Measurements from ENCODE around the gene OPCML. TPM values are rescaled to one million over a fixed set of nuclear protein-coding genes. Genes with fewer than 3 reads are reported as not detected.

Gene OPCML
- total RNA-seq, 1 donor from 2014 or later: under 0.01 TPM

- Histone ChIP-seq H3K9ac (ENCODE audit: low read depth in 1 of 3, low read length in 3 of 3) (no peak overlapping the region), H3K4me1 (ENCODE audit: control insufficient read depth in 3 of 3, insufficient read depth in 3 of 3, low read length in 3 of 3) (peaks cover 0 to under 1% (median 0%) of the 10 kb centered on the region in 3 donors), H3K9me3 (ENCODE audit: control insufficient read depth in 3 of 3, low read length in 3 of 3) (no peaks in the 10 kb centered on the region), H3K4me3 (ENCODE audit: low read length in 3 of 3) (no peak overlapping the region), H3K36me3 (ENCODE audit: control insufficient read depth in 3 of 3, insufficient read depth in 3 of 3, low read length in 3 of 3) (no peaks in the 10 kb centered on the region), H3K27ac (ENCODE audit: low read depth, low read length) (no peak overlapping the region), H3K27me3 (ENCODE audit: control insufficient read depth in 3 of 3, insufficient read depth in 3 of 3, low read length in 3 of 3) (peaks cover 0 to 4% (median 0%) of the 10 kb centered on the region in 3 donors)
Observed at GRCh38 chr11:133559833-133560471, 27.7 kb upstream of the OPCML start.

DNA sequence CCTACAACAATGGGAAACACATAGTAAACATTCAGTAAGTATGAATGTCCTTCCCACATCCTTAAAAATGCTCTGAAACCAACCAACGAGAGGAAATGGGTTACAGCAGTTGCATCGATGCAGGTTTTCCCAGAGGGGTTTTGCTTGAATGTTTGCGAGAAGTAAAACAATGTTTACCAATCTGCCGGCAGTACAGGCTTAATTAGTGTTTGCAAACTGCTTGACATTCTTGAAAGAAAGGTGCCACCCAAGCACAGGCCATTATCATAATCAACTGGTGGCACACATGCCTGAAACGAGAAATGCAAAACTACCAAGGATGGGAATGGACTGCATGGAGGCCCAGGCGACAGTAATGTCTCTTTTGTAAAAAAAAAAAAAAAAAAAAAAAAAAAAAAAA is 27.1 kb upstream of the OPCML start:
- H3K36me3 ChIP-seq (ENCODE audit: control insufficient read depth in 3 of 3, insufficient read depth in 3 of 3, low read length in 3 of 3): no peaks in the 10 kb centered on the region
- H3K27ac ChIP-seq (ENCODE audit: low read depth, low read length): no peak overlapping the region
- no peak overlapping the region for H3K9ac ChIP-seq (ENCODE audit: low read depth in 1 of 3, low read length in 3 of 3)
- peaks cover 0 to 3% (median 0%) of the 10 kb centered on the region in 3 donors for H3K4me1 ChIP-seq (ENCODE audit: control insufficient read depth in 3 of 3, insufficient read depth in 3 of 3, low read length in 3 of 3)
- H3K9me3 ChIP-seq (ENCODE audit: control insufficient read depth in 3 of 3, low read length in 3 of 3): no peaks in the 10 kb centered on the region
- H3K27me3 ChIP-seq (ENCODE audit: control insufficient read depth in 3 of 3, insufficient read depth in 3 of 3, low read length in 3 of 3): peaks cover 0 to 6% (median 0%) of the 10 kb centered on the region in 3 donors
- H3K4me3 ChIP-seq (ENCODE audit: low read length in 3 of 3): no peak overlapping the region

DNA sequence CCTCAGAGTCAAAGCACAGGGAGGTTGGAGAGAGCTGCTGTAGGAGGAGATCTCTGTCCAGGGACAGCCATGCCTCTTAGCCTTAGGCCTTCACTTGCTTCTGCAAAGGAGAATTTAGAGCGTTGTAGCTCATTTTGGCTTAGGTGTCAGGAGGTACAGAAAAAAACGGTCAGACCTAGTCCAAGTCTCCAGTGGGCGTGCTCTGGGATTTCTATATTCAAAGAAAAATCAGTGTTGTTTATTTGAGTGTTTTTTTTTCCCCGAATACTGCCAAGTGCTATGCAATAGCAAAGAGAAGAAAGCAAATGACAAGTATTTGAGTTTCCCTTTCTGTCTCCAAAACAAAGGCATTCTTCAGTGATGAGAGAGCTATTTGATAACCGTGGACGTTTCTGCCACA is 22.7 kb upstream of the OPCML start:
- Histone ChIP-seq H3K4me1 (ENCODE audit: control insufficient read depth in 3 of 3, insufficient read depth in 3 of 3, low read length in 3 of 3) (peaks cover 0 to 3% (median 0%) of the 10 kb centered on the region in 3 donors), H3K9ac (ENCODE audit: low read depth in 1 of 3, low read length in 3 of 3) (no peak overlapping the region), H3K9me3 (ENCODE audit: control insufficient read depth in 3 of 3, low read length in 3 of 3) (no peaks in the 10 kb centered on the region), H3K27me3 (ENCODE audit: control insufficient read depth in 3 of 3, insufficient read depth in 3 of 3, low read length in 3 of 3) (peaks cover 0 to 2% (median 0%) of the 10 kb centered on the region in 3 donors), H3K4me3 (ENCODE audit: low read length in 3 of 3) (no peak overlapping the region), H3K36me3 (ENCODE audit: control insufficient read depth in 3 of 3, insufficient read depth in 3 of 3, low read length in 3 of 3) (no peaks in the 10 kb centered on the region), H3K27ac (ENCODE audit: low read depth, low read length) (no peak overlapping the region)

- H3K9ac ChIP-seq (ENCODE audit: low read depth in 1 of 3, low read length in 3 of 3): no peak overlapping the region
- H3K27ac ChIP-seq (ENCODE audit: low read depth, low read length): no peak overlapping the region
- no peak overlapping the region for H3K4me3 ChIP-seq (ENCODE audit: low read length in 3 of 3)
- H3K27me3 ChIP-seq (ENCODE audit: control insufficient read depth in 3 of 3, insufficient read depth in 3 of 3, low read length in 3 of 3): peaks cover 0 to 2% (median 0%) of the 10 kb centered on the region in 3 donors
- no peaks in the 10 kb centered on the region for H3K36me3 ChIP-seq (ENCODE audit: control insufficient read depth in 3 of 3, insufficient read depth in 3 of 3, low read length in 3 of 3)
- peaks cover 0 to 3% (median 0%) of the 10 kb centered on the region in 3 donors for H3K4me1 ChIP-seq (ENCODE audit: control insufficient read depth in 3 of 3, insufficient read depth in 3 of 3, low read length in 3 of 3)
- no peaks in the 10 kb centered on the region for H3K9me3 ChIP-seq (ENCODE audit: control insufficient read depth in 3 of 3, low read length in 3 of 3)
Observed at GRCh38 chr11:133553885-133554740, 21.8 kb upstream of the OPCML start.

DNA sequence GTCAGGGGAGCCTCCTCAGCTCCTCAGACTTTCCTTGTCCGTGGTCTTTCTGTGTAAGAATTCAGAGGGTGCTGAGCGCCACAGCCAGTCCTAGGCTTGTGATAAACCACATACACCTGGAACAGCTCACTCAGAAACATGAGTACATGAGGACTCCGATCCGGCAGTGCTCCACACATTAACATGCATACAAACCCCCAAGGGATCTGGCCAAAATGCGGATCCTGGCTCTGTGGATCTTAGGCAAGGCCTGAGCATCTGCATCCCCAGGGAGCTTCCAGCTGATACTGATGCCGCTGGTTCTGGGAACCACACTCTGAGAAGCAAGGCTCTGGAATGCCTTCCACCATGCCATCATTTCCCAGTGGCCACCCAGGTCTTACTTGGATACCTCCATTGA is 20.6 kb upstream of the OPCML start:
- Histone ChIP-seq H3K27me3 (ENCODE audit: control insufficient read depth in 3 of 3, insufficient read depth in 3 of 3, low read length in 3 of 3) (peaks cover 0 to 4% (median 0%) of the 10 kb centered on the region in 3 donors), H3K4me1 (ENCODE audit: control insufficient read depth in 3 of 3, insufficient read depth in 3 of 3, low read length in 3 of 3) (peaks cover 0 to 3% (median 0%) of the 10 kb centered on the region in 3 donors), H3K9ac (ENCODE audit: low read depth in 1 of 3, low read length in 3 of 3) (no peak overlapping the region), H3K4me3 (ENCODE audit: low read length in 3 of 3) (no peak overlapping the region), H3K36me3 (ENCODE audit: control insufficient read depth in 3 of 3, insufficient read depth in 3 of 3, low read length in 3 of 3) (no peaks in the 10 kb centered on the region), H3K27ac (ENCODE audit: low read depth, low read length) (no peak overlapping the region), H3K9me3 (ENCODE audit: control insufficient read depth in 3 of 3, low read length in 3 of 3) (no peaks in the 10 kb centered on the region)

GRCh38 chr11:133551064-133551463 is 18.8 kb upstream of the OPCML start:
- Histone ChIP-seq H3K4me1 (ENCODE audit: control insufficient read depth in 3 of 3, insufficient read depth in 3 of 3, low read length in 3 of 3) (peaks cover 0 to 3% (median 0%) of the 10 kb centered on the region in 3 donors), H3K36me3 (ENCODE audit: control insufficient read depth in 3 of 3, insufficient read depth in 3 of 3, low read length in 3 of 3) (no peaks in the 10 kb centered on the region), H3K27me3 (ENCODE audit: control insufficient read depth in 3 of 3, insufficient read depth in 3 of 3, low read length in 3 of 3) (peaks cover 0 to 4% (median 0%) of the 10 kb centered on the region in 3 donors), H3K27ac (ENCODE audit: low read depth, low read length) (no peak overlapping the region), H3K4me3 (ENCODE audit: low read length in 3 of 3) (no peak overlapping the region), H3K9ac (ENCODE audit: low read depth in 1 of 3, low read length in 3 of 3) (no peak overlapping the region), H3K9me3 (ENCODE audit: control insufficient read depth in 3 of 3, low read length in 3 of 3) (no peaks in the 10 kb centered on the region)

DNA sequence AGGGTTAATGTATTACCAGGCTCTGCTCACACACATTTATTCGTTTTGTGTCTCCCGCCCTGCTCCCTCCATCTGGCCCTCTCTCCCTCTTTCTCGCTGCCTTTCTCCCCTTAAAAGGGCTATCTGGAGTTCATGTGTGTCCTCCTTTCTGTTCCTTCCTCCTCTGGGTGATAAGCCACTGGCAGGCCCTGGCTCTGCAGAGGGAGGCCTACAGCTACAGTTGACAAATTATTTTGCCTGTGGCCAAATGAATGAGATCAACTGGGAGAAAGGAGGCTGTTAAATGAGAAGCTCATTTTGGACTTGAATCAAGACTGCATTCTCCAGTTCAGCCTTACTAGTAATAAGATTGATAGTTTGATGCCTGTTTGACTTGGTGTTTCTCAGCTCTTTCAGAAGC is 17.5 kb upstream of the OPCML start:
- no peak overlapping the region for H3K27ac ChIP-seq (ENCODE audit: low read depth, low read length)
- H3K27me3 ChIP-seq (ENCODE audit: control insufficient read depth in 3 of 3, insufficient read depth in 3 of 3, low read length in 3 of 3): peaks cover 0 to 3% (median 0%) of the 10 kb centered on the region in 3 donors
- no peaks in the 10 kb centered on the region for H3K36me3 ChIP-seq (ENCODE audit: control insufficient read depth in 3 of 3, insufficient read depth in 3 of 3, low read length in 3 of 3)
- H3K4me3 ChIP-seq (ENCODE audit: low read length in 3 of 3): no peak overlapping the region
- H3K4me1 ChIP-seq (ENCODE audit: control insufficient read depth in 3 of 3, insufficient read depth in 3 of 3, low read length in 3 of 3): peaks cover 0 to 1% (median 0%) of the 10 kb centered on the region in 3 donors
- no peaks in the 10 kb centered on the region for H3K9me3 ChIP-seq (ENCODE audit: control insufficient read depth in 3 of 3, low read length in 3 of 3)
- no peak overlapping the region for H3K9ac ChIP-seq (ENCODE audit: low read depth in 1 of 3, low read length in 3 of 3)

GRCh38 chr11:133548641-133549040 is 16.3 kb upstream of the OPCML start:
- Histone ChIP-seq H3K9me3 (ENCODE audit: control insufficient read depth in 3 of 3, low read length in 3 of 3) (no peaks in the 10 kb centered on the region), H3K4me3 (ENCODE audit: low read length in 3 of 3) (no peak overlapping the region), H3K4me1 (ENCODE audit: control insufficient read depth in 3 of 3, insufficient read depth in 3 of 3, low read length in 3 of 3) (no peaks in the 10 kb centered on the region), H3K27ac (ENCODE audit: low read depth, low read length) (no peak overlapping the region), H3K27me3 (ENCODE audit: control insufficient read depth in 3 of 3, insufficient read depth in 3 of 3, low read length in 3 of 3) (peaks cover 0 to 5% (median 0%) of the 10 kb centered on the region in 3 donors), H3K9ac (ENCODE audit: low read depth in 1 of 3, low read length in 3 of 3) (no peak overlapping the region), H3K36me3 (ENCODE audit: control insufficient read depth in 3 of 3, insufficient read depth in 3 of 3, low read length in 3 of 3) (no peaks in the 10 kb centered on the region)

DNA sequence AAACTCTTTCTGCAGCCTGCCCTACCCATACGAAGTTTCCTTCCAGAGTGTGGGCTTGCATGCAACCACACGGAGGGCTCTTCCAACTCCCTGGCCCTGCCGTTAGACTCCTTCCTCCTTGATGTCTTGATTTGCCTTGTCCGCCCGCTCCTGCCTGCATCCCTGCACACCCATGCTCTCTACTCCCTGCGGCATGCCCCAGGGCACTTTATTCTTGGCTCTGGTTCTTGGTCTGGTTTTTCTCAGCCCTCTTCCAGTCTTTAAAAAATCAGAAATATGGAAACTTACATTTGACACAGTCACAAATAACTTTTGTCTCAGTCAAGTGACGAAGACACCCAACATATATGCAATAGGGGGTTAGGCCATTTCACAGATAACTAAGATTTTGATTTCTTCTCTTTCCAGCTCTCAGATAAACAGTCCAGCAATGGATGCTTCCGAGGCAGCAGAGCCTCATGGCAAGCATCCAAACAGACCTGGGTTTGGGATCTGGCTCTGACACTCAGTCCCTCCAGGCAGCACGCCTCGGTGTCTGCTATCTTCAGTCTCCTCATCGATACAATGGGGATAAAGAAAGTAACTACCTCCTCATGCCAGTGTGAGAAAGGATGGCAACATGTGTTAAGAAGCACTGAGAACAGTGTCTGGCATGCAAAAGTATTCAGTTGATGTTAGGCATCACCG is 15.7 kb upstream of the OPCML start:
- Histone ChIP-seq H3K4me1 (ENCODE audit: control insufficient read depth in 3 of 3, insufficient read depth in 3 of 3, low read length in 3 of 3) (no peaks in the 10 kb centered on the region), H3K4me3 (ENCODE audit: low read length in 3 of 3) (no peak overlapping the region), H3K27me3 (ENCODE audit: control insufficient read depth in 3 of 3, insufficient read depth in 3 of 3, low read length in 3 of 3) (peaks cover 0 to 5% (median 0%) of the 10 kb centered on the region in 3 donors), H3K9me3 (ENCODE audit: control insufficient read depth in 3 of 3, low read length in 3 of 3) (no peaks in the 10 kb centered on the region), H3K9ac (ENCODE audit: low read depth in 1 of 3, low read length in 3 of 3) (no peak overlapping the region), H3K36me3 (ENCODE audit: control insufficient read depth in 3 of 3, insufficient read depth in 3 of 3, low read length in 3 of 3) (no peaks in the 10 kb centered on the region), H3K27ac (ENCODE audit: low read depth, low read length) (no peak overlapping the region)

Data from skeletal muscle tissue (tissue), 4 donors.